GM18507 (cell line): ENCODE results near the gene ADARB2.

Source experiments
- DNase-seq: peaks from one replicate; pipeline ENCODE4 v3.0.0; 2011; ENCODE audit warnings: low read depth; ENCODE audit not compliant: insufficient read length; ENCODE audit errors: extremely low spot score
- FAIRE-seq: peaks from 2 replicates; lab custom pipeline; 2011; peaks lifted over from hg19 to GRCh38; lab: Jason Lieb, UNC

ADARB2 gene

DNA sequence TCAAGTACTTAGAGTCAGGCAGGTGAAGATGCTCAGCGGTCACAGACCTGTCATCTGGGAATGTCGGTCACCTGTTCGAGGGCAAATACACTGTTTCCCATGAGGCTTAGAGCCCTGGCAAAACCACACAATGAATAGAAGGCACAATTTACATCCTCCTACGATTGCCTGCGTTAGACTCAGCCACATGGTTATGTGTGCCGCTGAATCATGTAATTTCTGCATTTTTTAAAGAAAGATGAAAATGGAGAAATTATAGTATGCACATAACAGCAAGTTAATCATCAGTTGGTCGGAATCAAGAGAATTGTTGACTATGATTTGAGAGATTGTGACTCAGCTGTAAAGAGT lies 158.2 kb downstream of the ADARB2 start:
- DNase-seq, result no peak
- FAIRE-seq, result no peak

DNA sequence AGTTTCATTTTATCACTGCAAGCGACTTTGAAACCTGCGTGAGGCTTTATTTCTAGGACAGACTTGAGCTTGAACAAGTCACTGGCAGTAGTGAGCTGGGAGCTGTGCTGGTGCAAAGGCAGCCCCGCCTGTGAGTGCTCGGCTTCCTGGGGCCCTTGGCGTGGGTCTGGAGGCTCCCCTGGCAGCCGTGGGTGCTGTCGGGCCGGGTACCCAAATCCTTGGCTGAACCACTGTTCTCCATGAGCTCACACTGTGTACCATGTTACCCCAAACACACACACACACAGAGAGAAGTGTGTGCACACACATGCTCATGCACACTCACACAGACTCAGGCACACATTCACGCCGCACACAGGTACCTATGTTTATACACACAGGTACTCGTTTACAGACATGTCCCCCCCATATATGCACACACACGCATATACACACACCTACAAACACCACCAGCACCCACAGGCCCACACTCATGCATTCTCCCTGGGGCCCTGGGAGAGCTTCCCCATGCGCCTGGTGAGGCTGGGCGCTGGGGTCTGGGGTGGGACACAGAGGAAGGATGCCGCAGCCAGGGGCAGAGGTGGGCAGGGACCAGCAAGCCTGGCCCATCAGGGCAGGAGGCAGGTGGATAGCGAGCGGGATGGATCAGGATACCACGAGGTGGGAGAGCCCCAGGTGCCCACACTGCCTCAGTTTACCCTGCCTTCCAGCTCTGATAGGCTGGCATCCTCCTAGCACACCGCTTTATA lies 158.8 kb downstream of the ADARB2 start:
- FAIRE-seq, result no peak
- DNase-seq, result no peak

DNA sequence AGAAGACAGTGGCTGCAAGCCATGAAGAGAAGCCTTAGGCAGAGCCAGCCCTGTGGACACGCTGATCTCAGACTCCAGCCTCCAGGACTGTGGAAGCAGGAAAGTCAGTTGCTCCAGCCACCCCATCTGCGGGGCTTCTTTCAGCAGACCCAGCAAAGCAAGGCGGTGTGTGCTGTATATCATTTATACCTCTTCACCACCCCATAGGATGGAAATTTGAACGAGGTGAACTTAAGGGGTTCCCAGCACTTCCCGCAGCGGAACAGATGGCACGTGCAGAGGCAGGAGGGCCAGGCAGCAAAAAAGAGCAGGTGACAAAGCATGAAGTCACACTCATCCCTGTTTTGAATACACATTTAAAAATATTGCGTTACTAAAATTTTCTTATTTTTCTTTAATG lies 159.4 kb downstream of the ADARB2 start:
- DNase-seq (no peak), FAIRE-seq (no peak)

DNA sequence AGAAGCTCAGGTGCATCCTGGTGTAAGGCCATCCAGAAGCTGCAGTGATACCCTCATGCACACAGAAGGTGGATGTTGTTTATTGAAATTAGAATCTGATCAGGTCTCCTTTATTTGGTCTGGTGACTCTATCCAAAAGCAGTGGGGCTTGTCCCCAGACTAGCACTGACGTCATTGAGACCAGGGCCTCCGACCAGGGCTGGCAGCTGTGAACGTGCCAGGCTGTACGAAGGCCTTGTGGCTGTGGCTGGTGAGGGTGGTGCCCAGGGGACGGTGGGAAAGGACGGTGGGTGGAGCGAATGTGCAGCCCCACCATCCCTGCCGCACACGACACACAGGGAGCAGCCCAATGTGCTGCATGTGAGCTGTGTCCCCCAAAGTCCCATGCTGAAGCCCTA lies 160.0 kb downstream of the ADARB2 start:
- FAIRE-seq, result no peak
- DNase-seq, result no peak

DNA sequence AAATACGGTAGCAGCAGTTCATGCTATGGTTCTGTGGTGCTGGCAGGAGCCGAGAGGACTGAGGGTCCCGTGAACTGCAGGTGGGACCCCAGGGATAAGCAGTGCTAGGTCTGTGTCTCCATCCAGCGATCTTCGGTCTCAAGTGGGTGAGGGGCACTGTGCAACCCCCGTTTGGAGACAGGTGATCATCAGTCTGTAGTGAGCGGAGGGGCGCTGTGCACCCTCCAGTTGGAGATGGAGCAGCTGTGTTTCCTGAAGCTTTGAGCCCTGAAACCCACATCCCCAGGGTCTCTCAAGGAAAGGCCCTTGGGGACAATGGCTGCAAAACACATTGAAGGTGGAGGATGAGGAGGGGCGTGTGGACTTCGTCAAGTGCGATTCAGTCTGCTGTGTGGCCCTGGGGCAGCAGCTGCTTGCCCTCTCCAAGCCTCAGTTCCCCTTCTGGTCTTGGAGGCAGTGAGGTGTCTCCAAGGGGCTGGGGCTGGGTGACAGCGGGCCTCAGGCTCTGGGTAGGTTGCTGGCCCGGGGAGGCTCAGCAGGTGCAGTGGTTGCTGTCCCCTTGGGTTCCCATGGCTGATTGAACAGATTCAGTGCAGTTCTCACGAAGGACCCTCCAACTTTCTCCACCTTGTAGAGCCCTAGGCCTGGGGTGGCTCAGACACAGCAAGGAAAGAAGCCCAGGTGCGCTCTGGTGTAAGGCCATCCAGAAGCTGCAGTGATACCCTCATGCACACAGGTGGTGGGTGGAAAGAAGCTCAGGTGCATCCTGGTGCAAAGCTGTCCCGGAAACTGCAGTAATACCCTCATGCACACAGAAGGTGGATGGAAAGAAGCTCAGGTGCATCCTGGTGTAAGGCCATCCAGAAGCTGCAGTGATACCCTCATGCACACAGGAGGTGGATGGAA lies 160.6 kb downstream of the ADARB2 start:
- DNase-seq (no peak), FAIRE-seq (no peak)

DNA sequence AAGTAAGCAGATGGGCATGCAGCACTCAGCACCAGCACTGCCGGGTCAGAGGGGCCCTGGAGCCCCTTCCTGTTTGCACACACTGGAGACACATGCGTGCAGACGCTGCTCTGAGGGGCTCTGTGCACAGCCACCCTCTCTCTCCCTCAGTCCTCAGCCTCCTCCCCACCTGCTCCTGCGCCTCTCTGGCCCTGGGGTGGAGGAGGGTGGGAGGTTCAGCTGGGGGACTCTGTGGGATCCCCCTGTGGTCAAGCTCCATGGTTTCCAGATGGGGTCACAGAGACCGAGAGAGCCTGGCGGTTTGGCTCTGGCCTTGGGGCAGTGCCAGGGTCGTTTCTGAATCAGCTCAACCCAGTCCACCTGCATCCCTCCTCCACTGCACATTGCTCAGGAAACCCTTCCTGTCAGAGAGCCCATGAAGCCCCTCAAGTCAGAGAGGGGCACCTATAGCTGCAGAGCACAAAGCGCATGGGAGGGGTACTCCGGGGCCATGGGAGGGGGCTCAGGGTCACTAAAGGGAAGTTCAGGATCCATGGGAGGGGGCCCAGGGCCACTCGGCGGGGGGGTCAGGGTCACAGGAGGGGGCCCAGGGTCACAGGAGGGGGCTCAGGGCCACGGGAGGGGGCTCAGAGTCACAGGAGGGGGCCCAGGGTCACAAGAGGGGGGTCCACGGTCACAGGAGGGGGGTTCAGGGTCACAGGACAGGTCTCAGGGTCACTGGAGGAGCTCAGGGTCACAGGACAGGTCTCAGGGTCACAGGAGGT lies 161.7 kb downstream of the ADARB2 start:
- DNase-seq, result no peak
- FAIRE-seq, result no peak

DNA sequence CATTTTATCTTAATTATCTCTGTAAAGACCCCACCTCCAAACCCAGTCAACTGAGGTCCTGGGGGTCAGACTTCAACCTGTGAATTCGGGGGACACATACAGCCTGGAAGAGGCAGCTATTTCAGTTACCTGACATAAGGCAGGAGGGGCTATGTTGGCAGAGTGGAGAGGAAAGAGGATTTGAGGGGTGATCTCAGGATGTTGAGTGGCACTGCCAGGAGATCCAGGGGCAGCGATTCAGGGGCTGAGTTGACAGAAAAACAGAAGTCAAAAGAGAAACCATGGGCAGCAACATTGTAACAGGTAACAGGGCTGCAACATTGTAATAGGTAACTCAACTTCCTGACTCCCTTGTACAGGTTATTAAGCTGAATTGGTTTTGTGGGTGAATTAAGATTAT lies 162.6 kb downstream of the ADARB2 start:
- FAIRE-seq, result no peak

DNA sequence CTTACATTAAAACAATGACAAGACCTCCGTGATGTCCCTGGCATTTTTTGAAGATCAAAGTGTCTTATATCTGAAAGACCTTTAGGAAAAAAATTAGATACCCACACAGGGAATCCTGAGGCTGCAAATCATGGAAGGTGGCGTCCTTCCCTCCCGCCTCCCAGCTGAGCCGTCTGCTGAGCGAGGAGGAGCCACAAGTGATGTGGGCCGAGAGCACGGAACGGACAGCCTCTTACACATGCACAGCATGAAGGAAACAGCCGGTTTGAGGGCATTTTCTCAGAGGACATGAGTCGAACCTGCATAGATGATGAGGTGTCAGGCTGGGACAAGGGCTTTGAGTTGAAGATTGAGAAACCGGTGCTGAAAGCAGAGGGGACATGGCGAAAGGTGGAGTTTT lies 163.3 kb downstream of the ADARB2 start:
- no peak for FAIRE-seq

More for the DNA sequence above, 162.6 kb downstream of the ADARB2 start:
- no peak for DNase-seq

DNA sequence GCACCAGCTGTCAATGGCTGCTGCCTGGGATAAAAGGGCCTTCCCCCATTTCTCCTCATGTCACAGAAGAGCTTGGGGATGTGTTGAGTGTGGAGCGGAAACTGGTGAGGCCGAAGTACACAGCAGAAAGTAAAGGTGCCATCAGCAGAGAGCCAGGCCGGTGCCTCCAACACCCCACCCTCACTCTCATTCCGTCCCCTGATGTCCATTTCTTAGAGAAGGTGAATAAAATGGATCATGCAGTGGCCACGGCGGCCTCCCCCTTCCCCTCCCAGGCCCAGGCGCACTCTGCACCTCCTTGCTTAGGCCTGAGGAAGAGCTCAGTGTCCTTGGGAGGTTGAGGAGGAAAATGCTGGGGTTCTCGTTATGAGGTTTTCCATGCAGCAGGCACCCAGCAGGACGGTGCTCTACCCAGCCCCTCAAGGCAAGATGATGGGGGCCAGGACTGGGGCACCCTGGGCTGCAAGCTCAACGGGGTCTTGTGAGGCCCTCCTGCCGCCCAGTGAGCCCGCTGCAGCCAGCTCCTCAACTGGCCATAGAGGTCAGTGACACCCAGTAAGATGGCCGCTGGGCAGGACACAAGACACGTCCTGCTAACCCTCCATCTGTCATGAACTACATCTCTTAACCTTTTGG lies 163.9 kb downstream of the ADARB2 start:
- no peak for FAIRE-seq

More for the DNA sequence above, 163.3 kb downstream of the ADARB2 start:
- DNase-seq, result no peak

DNA sequence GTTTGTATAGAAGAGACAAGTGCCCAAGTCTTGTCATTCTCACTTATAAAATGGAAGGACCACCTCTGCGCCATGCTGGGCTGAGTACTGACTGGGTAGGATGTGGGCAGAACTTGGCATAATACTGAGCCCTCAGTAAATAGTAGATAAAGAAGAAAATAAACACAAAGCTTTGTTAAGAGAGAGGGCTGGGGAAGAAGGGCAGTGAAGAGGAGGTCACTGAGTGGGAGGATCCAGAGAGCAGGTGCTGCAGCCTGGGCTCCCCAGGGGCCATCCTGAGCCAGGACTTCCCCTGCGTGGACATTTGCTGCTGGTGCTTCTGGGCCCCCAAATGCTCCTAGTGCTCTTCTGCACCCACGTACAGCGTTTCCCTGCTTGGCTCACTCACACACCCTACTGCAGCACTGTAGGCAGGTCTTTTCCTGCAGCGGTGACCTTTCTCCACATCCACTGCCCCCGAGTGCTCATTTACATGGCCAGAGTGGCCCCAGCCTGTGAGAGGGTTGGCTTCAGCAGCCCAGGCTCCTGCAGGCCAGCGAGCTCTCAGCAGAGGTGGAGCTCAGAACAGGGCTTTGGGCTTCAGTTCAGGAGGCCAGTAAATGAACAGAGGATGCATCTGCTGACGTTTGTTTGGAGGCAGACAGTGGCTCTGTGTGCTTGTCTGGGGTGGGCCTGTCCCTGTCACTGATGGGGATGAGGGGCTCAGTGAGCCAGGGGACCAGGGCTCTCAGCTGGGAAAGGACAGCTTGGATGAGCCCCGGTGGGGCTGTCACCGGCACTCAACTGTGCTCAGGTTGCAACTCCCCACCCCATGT lies 164.6 kb downstream of the ADARB2 start:
- FAIRE-seq, result no peak
- DNase-seq, result no peak

More for the DNA sequence above, 163.9 kb downstream of the ADARB2 start:
- DNase-seq, result no peak

DNA sequence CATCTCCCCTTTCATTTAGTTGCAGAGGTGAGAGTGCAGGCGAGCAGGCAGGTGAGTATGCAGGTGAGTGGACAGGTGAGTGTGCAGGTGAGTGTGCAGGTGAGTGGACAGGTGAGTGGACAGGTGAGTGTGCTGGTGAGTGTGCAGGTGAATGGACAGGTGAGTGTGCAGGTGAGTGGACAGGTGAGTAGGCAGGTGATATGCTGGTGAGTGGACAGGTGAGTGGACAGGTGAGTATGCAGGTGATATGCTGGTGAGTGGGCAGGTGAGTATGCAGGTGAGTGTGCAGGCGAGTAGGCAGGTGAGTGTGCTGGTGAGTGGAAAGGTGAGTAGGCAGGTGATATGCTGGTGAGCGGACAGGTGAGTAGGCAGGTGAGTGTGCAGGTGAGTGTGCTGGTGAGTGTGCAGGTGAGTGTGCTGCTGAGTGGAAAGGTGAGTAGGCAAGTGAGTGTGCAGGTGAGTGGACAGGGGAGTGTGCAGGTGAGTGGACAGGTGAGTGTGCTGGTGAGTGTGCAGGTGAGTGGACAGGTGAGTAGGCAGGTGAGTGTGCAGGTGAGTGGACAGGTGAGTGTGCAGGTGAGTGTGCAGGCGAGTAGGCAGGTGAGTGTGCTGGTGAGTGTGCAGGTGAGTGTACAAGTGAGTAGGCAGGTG lies 165.6 kb downstream of the ADARB2 start:
- FAIRE-seq (no peak), DNase-seq (no peak)

DNA sequence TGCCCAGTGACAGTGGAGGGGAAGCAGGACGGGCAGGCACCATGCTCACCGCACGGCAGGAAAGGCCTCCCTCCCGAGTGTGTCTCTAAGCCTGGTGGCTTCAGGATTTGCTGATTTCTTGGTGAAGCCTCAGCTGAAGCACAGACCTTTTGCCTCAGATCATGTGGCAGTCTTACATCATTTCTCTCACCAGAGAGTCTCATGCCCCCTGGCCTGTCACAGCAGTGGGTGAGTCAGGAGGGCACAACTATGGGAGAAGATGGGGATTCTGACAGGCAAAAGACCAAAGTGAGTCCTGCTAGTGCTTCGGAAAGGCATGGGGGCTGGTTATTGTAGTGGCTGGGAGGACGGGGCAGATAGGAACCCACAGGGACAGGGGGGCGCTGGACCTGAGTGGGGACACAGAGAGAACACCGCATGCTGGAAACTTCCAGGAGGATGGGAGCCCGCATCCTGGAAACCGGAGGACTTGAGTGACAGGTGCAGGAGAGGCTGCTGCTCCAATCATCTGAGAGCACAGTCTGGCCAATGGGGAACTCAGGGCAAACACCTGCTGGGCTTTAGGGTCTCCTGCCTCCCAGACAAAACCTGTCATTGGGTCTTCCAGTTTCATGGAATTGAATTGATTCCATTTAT lies 166.8 kb downstream of the ADARB2 start:
- FAIRE-seq (no peak), DNase-seq (no peak)

DNA sequence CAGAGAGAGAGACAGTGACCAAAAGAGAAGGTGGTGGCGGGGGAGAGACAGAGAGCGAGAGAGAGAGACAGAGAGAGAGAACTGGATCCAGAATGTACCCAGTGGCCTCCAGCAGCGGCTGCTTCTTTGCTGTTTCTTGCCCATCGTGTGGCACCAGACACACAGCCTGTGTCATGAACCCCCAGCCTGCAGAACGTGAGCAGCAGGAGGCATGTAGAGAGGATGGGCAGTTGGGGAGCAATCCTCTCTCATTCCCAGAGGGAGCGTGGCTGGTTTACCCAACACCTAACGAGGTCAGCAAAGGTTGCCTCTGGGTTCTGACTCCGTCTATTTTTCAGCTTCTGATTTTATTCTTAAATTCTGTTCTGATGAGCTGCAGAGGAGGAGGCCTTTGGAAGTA lies 168.1 kb downstream of the ADARB2 start:
- FAIRE-seq (no peak), DNase-seq (no peak)

DNA sequence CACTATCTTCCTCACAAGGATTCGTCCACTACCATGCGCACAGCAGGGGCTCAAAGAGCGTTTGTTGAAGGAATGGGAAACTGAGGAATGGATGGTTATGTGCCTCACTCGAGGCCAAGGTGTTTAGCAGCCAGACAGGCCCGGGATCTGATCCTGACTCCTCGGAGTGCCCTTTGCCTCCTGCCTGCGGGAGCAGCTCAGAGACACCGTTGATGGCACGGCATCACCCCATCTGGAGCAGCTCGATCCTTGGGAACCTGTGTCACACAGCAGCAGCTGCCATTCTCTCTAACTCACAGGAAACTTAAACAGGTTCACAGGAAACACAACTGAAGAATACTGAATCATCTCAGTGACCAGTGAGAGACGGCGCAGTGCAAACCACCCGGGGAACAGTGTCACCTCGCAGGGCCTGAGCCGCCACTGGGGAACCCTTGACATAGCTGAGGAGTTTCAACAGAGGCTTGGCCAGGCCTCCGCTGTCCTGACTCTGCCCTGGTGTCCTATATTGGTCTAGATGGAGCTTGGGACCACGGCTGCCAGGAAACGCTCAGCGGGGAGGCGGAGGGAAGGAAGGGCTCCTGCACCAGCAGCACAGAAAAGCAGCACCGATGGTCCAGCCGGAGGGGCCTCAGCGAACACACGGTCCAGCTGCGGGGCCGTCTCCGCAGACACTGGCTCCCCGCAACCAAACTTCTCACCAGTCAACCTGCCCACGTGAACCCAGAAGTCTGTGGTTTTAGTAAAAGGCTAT lies 169.4 kb downstream of the ADARB2 start:
- no peak for FAIRE-seq

DNA sequence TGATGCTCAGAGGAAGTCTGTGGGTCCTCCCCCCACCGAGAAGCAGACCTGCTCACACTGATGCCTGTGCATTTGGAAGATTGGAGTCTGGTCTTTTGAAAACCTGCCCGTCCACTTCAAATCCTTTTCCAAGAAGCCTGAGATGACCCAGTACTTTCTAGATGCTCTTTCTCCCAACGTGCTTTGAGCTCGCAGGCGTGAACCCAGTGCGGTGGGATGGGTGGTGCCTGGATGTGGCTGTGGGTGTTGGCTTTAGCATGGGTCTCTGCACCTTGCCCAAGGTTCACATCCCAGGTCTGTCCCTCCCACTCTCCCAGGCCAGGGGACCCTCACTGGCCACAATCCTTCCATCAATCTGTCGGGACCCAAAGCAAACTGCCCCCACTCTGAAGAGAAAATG lies 170.2 kb downstream of the ADARB2 start:
- no peak for DNase-seq
- FAIRE-seq, result no peak

More for the DNA sequence above, 169.4 kb downstream of the ADARB2 start:
- DNase-seq, result no peak

DNA sequence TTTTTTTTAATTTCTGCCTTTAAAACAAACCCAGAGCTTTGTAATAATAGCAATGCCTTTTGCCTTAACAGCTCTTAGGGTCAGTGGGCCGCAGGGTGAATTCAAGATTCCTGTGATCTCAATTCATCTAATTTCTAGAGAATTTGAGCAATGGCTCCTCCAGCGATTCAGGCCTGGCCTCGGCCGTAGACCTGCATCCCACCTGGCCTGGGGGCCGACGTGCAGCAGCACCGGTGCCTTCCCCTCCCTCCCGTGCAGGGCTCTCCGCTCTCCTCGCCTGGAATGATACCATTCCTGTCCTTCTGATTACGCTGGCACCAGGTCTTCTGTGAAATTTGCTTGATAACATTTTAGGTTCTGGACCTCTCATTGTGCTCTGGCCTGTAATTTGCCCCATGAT lies 172.5 kb downstream of the ADARB2 start:
- FAIRE-seq (no peak), DNase-seq (no peak)

DNA sequence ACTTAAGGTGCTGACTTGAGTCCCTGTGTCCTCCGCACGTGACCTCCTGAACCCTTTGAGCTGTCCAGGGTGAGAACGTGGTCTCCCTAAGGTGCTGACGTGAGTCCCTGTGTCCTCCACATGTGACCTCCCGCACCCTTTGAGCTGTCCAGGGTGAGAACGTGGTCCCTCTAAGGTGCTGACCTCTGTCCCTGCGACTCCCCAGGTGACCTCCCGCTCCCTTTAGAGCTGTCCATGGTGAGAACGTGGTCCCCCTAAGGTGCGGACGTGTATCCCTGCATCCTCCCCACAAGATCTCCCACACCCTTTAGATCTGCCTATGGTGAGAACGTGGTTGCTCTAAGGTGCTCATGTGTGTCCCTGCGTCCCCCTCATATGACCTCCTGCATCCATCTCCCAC lies 174.3 kb downstream of the ADARB2 start:
- no peak for FAIRE-seq
- DNase-seq, result no peak
